ENCODE results near the gene MARCHF6.

DNA sequence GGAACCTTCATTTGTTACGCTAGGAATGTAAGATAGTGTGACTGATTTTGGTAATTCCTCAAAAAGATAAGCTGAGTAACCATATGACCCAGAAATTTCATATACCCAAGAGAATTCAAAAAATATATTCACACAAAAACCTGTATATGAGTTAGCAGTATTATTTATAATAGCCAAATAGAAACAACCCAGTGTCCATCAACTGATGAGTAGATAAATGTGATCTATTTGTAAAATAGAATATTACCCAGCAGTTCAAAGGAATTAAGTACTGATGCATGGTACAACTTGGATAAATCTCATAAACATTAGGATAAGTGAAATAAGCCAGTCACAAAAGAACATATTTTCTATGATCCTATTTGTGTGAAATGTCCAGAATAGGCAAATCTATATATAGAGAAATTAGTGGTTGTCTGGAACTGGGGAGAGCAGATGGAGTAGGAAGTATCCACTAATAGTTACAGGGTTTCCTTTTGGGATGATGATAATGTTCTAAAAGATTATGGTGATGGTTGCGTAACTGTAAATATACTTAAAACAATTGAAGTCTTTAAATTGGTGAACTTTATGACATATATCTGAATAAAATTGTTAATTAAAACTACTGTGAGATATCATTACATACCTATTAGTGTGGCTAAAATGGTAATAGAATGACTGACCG is 10.2 kb downstream of the MARCHF6 start:
- TF ChIP-seq, protein P1, sequence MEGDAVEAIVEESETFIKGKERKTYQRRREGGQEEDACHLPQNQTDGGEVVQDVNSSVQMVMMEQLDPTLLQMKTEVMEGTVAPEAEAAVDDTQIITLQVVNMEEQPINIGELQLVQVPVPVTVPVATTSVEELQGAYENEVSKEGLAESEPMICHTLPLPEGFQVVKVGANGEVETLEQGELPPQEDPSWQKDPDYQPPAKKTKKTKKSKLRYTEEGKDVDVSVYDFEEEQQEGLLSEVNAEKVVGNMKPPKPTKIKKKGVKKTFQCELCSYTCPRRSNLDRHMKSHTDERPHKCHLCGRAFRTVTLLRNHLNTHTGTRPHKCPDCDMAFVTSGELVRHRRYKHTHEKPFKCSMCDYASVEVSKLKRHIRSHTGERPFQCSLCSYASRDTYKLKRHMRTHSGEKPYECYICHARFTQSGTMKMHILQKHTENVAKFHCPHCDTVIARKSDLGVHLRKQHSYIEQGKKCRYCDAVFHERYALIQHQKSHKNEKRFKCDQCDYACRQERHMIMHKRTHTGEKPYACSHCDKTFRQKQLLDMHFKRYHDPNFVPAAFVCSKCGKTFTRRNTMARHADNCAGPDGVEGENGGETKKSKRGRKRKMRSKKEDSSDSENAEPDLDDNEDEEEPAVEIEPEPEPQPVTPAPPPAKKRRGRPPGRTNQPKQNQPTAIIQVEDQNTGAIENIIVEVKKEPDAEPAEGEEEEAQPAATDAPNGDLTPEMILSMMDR (IDR thresholded peaks at IDR 0.05), result no peak
- TF ChIP-seq POLR2A (IDR thresholded peaks at IDR 0.05), result no peak
